Measurements from ENCODE around the gene HEATR3.

- TF ChIP-seq CTCF (IDR thresholded peaks at IDR 0.05) (no peak), POLR2A (IDR thresholded peaks at IDR 0.05) (no peak)
Measured at GRCh38 chr16:50121278-50121677, 55.5 kb downstream of the HEATR3 start.
